SK-N-SH (cell line): Measurements from ENCODE around the gene WRAP73.

ENCODE experiments used
- FOXJ3 ChIP-seq: sonication (generic); formaldehyde crosslinking; IDR thresholded peaks from 2 replicates; pipeline ENCODE4 v1.5.1; 2020; ENCODE audit warnings: mild to moderate bottlenecking, missing genetic modification reagents
- GABPA ChIP-seq: IDR thresholded peaks from 2 replicates; pipeline ENCODE4 v1.4.0; 2012; ENCODE audit warnings: low read depth, mild to moderate bottlenecking
- GATA2 ChIP-seq: sonication (generic); formaldehyde crosslinking; IDR thresholded peaks from 2 replicates; pipeline ENCODE4 v1.5.0; 2020; ENCODE audit warnings: mild to moderate bottlenecking, missing genetic modification reagents
- MXI1 ChIP-seq: IDR thresholded peaks from 2 replicates; pipeline ENCODE4 v1.6.1; 2012; ENCODE audit warnings: mild to moderate bottlenecking, low read depth, low read length, improper control_type of control experiment
- NRF1 ChIP-seq: IDR thresholded peaks from 2 replicates; pipeline ENCODE4 v1.6.1; 2012; ENCODE audit warnings: low read depth, mild to moderate bottlenecking, low read length
- POLR2AphosphoS5 ChIP-seq: IDR thresholded peaks from 2 replicates; pipeline ENCODE4 v1.6.1; 2012; ENCODE audit warnings: low read depth, low read length
- RAD21 ChIP-seq: IDR thresholded peaks from 2 replicates; pipeline ENCODE4 v1.6.1; 2012; ENCODE audit warnings: mild to moderate bottlenecking, low read length
- SIN3A ChIP-seq: IDR thresholded peaks from 2 replicates; pipeline ENCODE4 v1.6.1; 2012; ENCODE audit warnings: low read depth, mild to moderate bottlenecking, low read length, moderate library complexity, borderline replicate concordance
- SMC3 ChIP-seq: IDR thresholded peaks from 2 replicates; pipeline ENCODE4 v1.6.1; 2012; ENCODE audit warnings: low read depth, low read length, improper control_type of control experiment
- TAF1 ChIP-seq: IDR thresholded peaks from 2 replicates; pipeline ENCODE4 v1.6.1; 2012; ENCODE audit warnings: low read depth, mild to moderate bottlenecking, low read length, moderate library complexity, borderline replicate concordance
- YY1 ChIP-seq: IDR thresholded peaks from 2 replicates; pipeline ENCODE4 v1.4.0; 2012; ENCODE audit warnings: low read depth, mild to moderate bottlenecking
- TF ChIP-seq, protein P1 (sequence below): IDR thresholded peaks from 2 replicates; pipeline ENCODE4 v1.4.0; 2012; ENCODE audit warnings: low read depth
- TF ChIP-seq, protein P2 (sequence below): fragments of 200-600 bp; sonication (generic); IDR thresholded peaks from 2 replicates; pipeline ENCODE4 v1.6.1; 2017; ENCODE audit warnings: antibody characterized with exemption, mild to moderate bottlenecking, moderate library complexity
- TF ChIP-seq, protein P3 (sequence below): IDR thresholded peaks from 2 replicates; pipeline ENCODE4 v1.6.1; 2012; ENCODE audit warnings: mild to moderate bottlenecking, low read depth, low read length, moderate library complexity

- TF ChIP-seq GABPA (no peak), GATA2 (CRISPR knock-in tag) (no peak), TAF1 (no peak), POLR2AphosphoS5 (no peak), FOXJ3 (no peak), NRF1 (no peak), YY1 (no peak), SMC3 (no peak), RAD21 (no peak), MXI1 (no peak), SIN3A (no peak)
- TF ChIP-seq, protein P1, sequence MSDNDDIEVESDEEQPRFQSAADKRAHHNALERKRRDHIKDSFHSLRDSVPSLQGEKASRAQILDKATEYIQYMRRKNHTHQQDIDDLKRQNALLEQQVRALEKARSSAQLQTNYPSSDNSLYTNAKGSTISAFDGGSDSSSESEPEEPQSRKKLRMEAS = no peak
- TF ChIP-seq, protein P2, sequence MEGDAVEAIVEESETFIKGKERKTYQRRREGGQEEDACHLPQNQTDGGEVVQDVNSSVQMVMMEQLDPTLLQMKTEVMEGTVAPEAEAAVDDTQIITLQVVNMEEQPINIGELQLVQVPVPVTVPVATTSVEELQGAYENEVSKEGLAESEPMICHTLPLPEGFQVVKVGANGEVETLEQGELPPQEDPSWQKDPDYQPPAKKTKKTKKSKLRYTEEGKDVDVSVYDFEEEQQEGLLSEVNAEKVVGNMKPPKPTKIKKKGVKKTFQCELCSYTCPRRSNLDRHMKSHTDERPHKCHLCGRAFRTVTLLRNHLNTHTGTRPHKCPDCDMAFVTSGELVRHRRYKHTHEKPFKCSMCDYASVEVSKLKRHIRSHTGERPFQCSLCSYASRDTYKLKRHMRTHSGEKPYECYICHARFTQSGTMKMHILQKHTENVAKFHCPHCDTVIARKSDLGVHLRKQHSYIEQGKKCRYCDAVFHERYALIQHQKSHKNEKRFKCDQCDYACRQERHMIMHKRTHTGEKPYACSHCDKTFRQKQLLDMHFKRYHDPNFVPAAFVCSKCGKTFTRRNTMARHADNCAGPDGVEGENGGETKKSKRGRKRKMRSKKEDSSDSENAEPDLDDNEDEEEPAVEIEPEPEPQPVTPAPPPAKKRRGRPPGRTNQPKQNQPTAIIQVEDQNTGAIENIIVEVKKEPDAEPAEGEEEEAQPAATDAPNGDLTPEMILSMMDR = no peak
- TF ChIP-seq, protein P3, sequence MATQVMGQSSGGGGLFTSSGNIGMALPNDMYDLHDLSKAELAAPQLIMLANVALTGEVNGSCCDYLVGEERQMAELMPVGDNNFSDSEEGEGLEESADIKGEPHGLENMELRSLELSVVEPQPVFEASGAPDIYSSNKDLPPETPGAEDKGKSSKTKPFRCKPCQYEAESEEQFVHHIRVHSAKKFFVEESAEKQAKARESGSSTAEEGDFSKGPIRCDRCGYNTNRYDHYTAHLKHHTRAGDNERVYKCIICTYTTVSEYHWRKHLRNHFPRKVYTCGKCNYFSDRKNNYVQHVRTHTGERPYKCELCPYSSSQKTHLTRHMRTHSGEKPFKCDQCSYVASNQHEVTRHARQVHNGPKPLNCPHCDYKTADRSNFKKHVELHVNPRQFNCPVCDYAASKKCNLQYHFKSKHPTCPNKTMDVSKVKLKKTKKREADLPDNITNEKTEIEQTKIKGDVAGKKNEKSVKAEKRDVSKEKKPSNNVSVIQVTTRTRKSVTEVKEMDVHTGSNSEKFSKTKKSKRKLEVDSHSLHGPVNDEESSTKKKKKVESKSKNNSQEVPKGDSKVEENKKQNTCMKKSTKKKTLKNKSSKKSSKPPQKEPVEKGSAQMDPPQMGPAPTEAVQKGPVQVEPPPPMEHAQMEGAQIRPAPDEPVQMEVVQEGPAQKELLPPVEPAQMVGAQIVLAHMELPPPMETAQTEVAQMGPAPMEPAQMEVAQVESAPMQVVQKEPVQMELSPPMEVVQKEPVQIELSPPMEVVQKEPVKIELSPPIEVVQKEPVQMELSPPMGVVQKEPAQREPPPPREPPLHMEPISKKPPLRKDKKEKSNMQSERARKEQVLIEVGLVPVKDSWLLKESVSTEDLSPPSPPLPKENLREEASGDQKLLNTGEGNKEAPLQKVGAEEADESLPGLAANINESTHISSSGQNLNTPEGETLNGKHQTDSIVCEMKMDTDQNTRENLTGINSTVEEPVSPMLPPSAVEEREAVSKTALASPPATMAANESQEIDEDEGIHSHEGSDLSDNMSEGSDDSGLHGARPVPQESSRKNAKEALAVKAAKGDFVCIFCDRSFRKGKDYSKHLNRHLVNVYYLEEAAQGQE = no peak
Measured at GRCh38 chr1:3672231-3672970, 22.5 kb upstream of the WRAP73 start.
